GM21423 (cell line): Measurements from ENCODE around the gene ANTKMT.
"Not testable (repeated sequence)": the region's sequence is repeated elsewhere in the genome, so short reads cannot be mapped to it uniquely, and the experiment has no call there.

Experiments used
- ATAC-seq: cut with Tn5 transposase; IDR thresholded peaks from one replicate; pipeline ENCODE4 v1.9.1; 2021; ENCODE audit warnings: mild to moderate bottlenecking, moderate library complexity; ENCODE audit not compliant: unreplicated experiment

The ANTKMT gene

GRCh38 chr16:680967-681745 is 39.8 kb upstream of the ANTKMT start:
- ATAC-seq: no peak

DNA sequence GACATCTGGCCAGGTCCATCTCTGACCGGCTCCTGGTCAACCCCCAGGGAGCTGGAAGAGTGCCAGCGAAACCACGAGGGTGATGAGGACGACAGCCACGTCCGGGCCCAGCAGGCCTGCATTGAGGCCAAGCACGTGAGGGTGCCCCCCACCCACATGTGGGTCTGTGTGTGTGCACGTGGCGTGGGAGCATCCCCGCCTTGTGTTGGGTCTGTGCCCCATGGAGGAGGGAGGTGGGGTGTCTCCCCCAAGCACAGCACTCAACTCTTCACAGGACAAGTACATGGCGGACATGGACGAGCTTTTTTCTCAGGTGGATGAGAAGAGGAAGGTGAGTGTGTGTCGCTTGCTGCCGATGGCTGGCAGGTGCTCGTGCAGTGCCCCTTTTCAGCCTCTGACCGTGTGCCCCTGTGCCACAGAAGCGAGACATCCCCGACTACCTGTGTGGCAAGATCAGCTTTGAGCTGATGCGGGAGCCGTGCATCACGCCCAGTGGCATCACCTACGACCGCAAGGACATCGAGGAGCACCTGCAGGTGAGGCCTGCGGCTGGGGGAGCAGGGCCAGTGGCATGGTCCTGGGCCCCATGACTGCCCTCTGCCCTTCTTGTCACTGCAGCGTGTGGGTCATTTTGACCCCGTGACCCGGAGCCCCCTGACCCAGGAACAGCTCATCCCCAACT is 39.1 kb upstream of the ANTKMT start:
- ATAC-seq: no peak

DNA sequence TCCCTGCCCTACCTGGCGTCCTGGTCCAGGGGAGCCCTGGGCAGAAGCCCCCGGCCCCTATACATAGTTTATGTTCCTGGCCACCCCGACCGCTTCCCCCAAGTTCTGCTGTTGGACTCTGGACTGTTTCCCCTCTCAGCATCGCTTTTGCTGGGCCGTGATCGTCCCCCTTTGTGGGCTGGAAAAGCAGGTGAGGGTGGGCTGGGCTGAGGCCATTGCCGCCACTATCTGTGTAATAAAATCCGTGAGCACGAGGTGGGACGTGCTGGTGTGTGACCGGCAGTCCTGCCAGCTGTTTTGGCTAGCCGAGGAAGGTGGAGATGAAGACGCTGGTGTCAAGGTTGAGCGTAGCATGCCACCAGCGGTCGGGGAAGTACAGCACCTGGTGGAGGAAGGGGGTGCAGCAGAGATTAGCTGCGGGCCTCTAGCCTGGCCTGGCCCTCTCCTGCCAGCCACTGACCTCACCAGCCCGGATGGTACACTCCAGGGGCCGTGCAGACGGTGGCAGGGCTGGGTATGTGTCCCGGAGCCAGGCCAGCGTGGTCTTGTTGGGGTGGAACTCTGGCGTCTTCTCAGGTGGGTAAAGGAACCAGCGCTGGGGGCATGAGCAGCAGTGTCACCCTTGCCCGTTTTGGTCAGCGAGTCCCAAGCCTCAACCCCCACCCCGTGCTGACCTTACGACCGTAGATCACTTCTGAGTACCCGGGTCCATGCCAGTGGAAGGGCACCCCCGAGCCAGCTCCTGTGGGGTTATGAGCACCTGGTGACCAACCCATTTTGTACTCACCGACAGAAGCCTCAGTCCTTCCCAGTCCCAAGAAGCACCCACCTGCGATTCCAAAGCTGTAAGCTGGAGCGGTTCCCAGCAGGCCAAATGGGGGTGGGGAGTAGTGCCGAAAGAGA is 38.2 kb upstream of the ANTKMT start:
- ATAC-seq: no peak

GRCh38 chr16:683396-684070 is 37.4 kb upstream of the ANTKMT start:
- ATAC-seq: no peak

DNA sequence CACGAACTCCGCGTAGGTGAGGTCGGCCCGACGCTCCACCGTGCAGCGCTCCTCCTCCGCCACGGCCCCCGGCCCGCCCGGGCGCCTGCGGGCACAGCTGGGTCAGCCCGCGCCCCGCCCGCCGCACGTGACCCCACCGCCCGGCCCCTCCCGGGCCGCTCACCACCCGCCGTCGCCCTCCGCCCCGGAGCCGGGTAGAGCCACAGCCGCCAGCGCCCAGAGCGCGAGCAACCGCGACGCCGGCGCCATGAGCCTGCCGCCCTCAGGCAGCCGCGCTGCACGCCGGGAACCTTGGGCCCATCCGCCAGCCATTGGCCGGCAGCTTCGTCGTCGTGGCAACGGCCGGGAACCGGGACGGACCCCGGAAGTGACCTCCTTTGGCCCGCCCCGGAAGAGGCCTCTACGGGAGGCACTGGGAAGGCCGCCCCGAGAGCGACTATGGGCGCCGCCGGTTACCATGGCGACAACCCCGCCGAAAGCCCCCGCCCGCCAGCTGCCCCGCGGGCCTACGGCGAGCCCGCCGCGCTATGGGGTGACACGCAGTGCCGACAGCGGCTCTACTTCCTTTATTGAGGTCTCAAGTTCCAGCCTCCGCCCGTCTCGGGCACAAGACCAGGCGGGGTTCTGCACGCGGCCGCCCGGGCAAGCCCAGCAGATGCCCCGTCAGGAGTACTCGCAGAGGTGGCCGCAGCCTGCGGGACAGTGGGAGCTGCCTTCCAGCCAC is 36.7 kb upstream of the ANTKMT start, which contains the start of gene JMJD8:
Gene JMJD8 (minus strand): TSS at position 264 of the 724 bp plus-strand sequence. CDS start 15 bp downstream, at position 249.
- ATAC-seq: peak; percentile 65

DNA sequence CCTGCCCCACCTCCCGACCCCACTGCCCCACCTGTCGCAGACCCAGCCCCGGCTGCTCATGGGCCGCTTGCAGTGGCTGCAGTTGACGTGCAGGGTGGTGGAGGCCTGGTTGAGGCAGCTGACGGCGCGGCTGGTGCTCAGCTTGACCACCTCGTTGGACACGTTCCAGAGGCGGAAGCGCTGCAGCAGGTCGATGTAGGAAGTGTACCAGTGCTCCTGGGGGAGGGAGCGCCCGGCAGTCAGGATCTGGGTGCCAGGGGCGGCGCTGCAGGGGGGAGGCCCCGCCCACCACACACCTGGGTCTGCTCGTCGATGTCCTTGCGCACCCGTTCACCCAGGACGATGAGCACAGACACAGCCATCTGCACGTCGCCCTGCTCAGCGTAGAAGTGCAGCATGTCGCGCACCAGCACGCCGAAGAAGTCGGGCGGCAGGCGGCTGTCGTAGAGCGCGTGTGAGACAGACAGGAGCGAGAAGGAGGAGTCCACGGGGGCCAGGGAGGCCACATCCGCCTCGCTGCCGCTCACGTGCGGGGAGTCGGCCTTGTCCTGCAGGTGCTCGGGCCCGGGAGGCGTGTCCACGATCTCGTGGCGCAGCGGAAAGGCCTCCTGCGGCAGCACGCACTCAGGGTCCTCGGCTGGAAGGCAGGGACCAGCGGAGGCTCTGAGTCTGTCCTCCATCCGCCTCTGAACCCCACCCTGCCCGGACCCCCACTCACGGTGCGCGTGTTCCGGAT is 35.8 kb upstream of the ANTKMT start:
- ATAC-seq: no peak

- ATAC-seq: no peak
These were observed 35.0 kb upstream of the ANTKMT start for GRCh38 chr16:685967-686366.

- ATAC-seq: no peak
These were observed 34.3 kb upstream of the ANTKMT start for GRCh38 chr16:686459-687260.

DNA sequence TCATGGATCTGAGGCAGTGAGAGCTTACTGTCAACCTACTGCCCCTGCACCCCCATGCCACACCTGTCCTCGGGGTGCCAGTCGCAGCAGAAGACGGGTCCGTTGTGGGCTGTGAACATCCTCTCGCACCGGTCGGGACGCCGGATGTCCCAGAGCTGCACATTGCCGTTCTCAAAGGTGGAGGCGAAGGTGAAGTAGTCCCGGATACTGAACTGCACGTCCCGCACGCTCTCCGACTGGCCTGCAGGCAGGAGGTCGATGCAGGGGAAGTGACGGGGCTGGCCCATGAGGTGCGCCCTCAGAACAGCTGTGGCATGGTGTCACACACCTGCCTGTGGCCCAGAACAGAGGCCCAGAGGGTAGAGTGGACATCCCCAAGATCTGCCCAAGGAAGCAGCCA is 33.4 kb upstream of the ANTKMT start:
- no peak for ATAC-seq

- ATAC-seq: no peak
These were observed 31.6 kb upstream of the ANTKMT start for GRCh38 chr16:689175-689897.

DNA sequence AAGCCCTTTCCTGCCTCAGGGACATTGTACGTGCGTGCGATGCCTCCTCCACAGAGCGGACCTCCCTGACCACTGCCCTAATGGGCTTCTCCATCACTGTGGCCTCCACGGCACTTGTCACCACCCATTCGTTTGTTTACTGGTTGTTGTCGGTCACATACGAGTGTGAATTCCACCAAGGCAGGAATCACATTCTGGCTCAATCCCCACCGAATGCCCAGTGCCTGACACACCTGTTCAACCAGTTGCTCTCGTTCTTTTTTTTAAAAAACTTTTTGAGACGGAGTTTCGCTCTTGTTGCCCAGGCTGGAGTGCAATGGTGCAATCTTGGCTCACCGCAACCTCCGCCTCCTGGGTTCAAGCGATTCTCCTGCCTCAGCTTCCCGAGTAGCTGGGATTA is 29.7 kb upstream of the ANTKMT start:
- not testable (repeated sequence) for ATAC-seq

GRCh38 chr16:692356-693108 is 28.4 kb upstream of the ANTKMT start:
- ATAC-seq: no peak

- ATAC-seq: no peak
These were observed 27.6 kb upstream of the ANTKMT start for GRCh38 chr16:693364-693763.

DNA sequence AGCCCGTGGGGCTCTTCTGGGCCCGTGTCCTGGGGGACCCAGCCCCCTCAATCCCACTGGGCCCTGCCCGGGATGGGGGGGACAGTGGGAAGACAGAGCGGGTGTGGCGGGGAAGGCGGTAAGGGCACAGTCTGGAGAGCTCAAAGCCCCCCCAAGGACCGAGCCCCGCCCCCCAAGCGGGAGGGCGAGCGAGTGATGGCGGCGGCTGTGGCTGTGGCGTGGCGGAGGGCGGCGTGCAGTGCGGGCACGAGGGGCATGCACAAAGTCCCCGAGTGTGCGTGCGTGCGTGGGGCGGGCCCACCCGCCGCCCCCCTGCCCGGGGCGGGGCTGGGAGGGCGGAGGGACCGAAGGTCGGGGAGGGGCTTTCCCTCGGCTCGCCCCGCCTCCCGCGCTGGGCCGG is 27.2 kb upstream of the ANTKMT start:
- no peak for ATAC-seq

GRCh38 chr16:694187-694862 is 26.6 kb upstream of the ANTKMT start:
- ATAC-seq: no peak

DNA sequence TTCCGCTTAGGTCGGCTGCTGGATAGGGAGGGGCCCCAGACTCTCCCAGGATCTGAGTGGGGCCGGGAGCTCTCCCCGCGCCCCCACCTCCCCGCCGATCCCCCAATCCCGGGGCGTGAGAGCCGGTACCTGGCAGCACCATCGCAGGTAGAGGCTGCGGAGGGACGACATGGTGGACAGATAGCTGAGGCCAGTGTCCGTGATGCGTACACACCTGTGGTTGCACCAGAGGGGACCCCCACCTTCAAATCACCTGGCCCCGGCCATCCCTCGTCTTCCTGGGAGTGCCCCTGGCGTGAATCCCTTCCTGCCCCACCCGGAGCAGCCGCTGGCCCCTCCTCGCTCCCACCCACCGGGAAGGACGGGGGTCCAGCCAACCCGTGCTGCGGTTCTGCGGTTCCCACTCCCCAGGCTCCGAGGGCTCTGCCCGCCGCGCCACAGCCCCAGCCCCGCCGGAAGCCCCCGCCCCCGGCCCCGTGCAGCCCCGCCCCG is 26.0 kb upstream of the ANTKMT start:
- no peak for ATAC-seq
